HFF-Myc (cell line): Measurements from ENCODE around the gene PLCD1.
"Not testable (repeated sequence)": the region's sequence is repeated elsewhere in the genome, so short reads cannot be mapped to it uniquely, and the experiment has no call there.

ENCODE experiments used
- DNase-seq: peaks from one replicate; pipeline ENCODE4 v3.0.0-alpha.2; 2011; ENCODE audit warnings: low read depth; ENCODE audit errors: extremely low read depth
- H3K4me3 ChIP-seq: replicated peaks from 2 replicates; pipeline ENCODE4 v1.5.1; 2011; ENCODE audit warnings: low read depth, mild to moderate bottlenecking, control low read depth, low read length
- TF ChIP-seq, protein P1 (sequence below): IDR thresholded peaks from 2 replicates; pipeline ENCODE4 v1.5.1; 2012; ENCODE audit warnings: mild to moderate bottlenecking, low read depth, low read length, control low read depth; ENCODE audit errors: missing control alignments

The PLCD1 gene

DNA sequence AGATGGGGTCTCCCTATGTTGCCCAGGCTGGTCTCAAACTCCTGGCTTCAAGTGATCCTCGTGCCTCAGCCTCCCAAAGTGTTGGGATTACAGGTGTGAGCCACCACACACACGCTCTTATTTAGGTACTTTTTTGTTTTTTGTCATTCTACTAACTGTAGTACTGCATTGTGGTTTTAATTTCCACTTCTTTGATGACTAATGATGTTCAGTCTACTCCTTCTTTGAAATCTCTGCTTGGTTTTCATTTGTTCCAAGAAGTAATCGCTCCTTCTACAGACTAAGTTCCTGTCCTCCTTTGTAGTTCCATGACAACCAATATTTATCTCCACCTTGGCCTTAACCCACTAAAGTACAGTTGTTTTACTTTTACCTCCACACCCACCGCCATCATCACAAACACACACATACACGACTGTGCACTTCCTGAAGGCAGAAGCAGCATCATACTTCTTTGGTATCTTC lies 9.0 kb upstream of the PLCD1 start:
- TF ChIP-seq, protein P1, sequence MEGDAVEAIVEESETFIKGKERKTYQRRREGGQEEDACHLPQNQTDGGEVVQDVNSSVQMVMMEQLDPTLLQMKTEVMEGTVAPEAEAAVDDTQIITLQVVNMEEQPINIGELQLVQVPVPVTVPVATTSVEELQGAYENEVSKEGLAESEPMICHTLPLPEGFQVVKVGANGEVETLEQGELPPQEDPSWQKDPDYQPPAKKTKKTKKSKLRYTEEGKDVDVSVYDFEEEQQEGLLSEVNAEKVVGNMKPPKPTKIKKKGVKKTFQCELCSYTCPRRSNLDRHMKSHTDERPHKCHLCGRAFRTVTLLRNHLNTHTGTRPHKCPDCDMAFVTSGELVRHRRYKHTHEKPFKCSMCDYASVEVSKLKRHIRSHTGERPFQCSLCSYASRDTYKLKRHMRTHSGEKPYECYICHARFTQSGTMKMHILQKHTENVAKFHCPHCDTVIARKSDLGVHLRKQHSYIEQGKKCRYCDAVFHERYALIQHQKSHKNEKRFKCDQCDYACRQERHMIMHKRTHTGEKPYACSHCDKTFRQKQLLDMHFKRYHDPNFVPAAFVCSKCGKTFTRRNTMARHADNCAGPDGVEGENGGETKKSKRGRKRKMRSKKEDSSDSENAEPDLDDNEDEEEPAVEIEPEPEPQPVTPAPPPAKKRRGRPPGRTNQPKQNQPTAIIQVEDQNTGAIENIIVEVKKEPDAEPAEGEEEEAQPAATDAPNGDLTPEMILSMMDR, result no peak
- no peak overlapping the region for H3K4me3 ChIP-seq
- DNase-seq, result no peak

GRCh38 chr3:38036906-38037305 lies 7.5 kb upstream of the PLCD1 start:
- no peak overlapping the region for H3K4me3 ChIP-seq
- no peak for DNase-seq
- TF ChIP-seq, protein P1, result no peak

GRCh38 chr3:38036286-38036685 lies 6.8 kb upstream of the PLCD1 start:
- DNase-seq, result no peak
- H3K4me3 ChIP-seq, result no peak overlapping the region
- TF ChIP-seq, protein P1, result no peak

GRCh38 chr3:38034335-38034734 lies 4.9 kb upstream of the PLCD1 start:
- DNase-seq, H3K4me3 ChIP-seq: not testable (repeated sequence)

DNA sequence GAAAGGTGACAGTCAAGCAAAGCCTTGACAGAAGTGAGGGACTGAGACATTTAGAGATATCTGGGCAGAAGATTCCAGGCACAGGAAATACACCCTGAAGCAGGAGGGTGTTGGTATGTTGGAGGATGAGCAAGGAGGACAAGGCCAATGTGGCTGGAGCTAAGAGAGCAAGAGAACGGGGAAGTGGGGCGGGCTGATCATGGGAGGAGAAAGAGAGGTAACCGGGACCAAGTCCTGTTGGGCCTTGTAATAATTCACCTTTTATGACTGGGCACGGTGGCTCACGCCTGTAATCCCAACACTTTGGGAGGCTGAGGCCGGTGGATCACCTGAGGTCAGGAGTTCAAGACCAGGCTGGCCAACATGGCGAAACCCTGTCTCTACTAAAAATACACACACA lies 4.1 kb upstream of the PLCD1 start:
- H3K4me3 ChIP-seq, DNase-seq: not testable (repeated sequence)

DNA sequence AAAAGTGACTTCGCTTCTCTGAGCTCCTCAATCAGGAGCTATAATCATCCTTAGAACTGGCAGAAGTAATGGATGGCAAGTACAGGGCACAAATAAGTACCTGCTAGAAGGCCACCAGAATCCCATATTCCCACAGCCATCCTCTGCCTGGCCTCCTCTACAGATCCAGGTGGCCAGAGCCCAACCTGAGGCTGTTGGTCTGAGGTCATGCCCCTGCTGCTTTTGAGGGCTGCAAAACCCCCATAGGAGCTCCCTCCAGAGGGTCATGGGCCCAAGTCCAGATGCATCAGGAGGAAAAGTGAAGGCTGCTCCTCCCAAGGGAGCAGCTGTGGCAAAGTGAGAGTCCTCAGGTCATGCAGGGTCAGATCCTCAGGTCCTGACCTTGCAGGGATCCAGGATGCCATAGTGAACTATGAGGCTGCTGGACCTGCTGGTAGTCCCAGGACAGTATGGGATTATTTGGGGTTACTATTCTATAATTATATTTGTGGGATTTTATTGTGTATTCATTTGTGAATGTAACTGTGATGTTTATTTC lies 3.0 kb upstream of the PLCD1 start:
- TF ChIP-seq, protein P1, result no peak
- DNase-seq, result no peak
- no peak overlapping the region for H3K4me3 ChIP-seq

- no peak overlapping the region for H3K4me3 ChIP-seq
- DNase-seq, result no peak
- TF ChIP-seq, protein P1, result no peak
Measured at GRCh38 chr3:38031022-38031994, 1.9 kb upstream of the PLCD1 start.
